GM21423 (cell line): Measurements from ENCODE around the gene EDA2R.

Source experiments
- ATAC-seq: cut with Tn5 transposase; IDR thresholded peaks from one replicate; pipeline ENCODE4 v1.9.1; 2021; ENCODE audit warnings: mild to moderate bottlenecking, moderate library complexity; ENCODE audit not compliant: unreplicated experiment

The EDA2R gene

GRCh38 chrX:66638591-66639500, at the start of gene EDA2R:
EDA2R (minus strand) TSS chrX:66639078; CDS start chrX:66616020, 23,058 bp downstream.
- peak; percentile 97 for ATAC-seq

- ATAC-seq: no peak
Measured at GRCh38 chrX:66684196-66684595, 45.3 kb upstream of the EDA2R start.

GRCh38 chrX:66680451-66680850, 41.6 kb upstream of the EDA2R start:
- no peak for ATAC-seq

GRCh38 chrX:66677430-66677829, 38.6 kb upstream of the EDA2R start:
- ATAC-seq: no peak

- ATAC-seq: no peak
Measured at GRCh38 chrX:66676990-66677389, 38.1 kb upstream of the EDA2R start.

GRCh38 chrX:66676413-66676812, 37.5 kb upstream of the EDA2R start:
- ATAC-seq: no peak

- no peak for ATAC-seq
Measured at GRCh38 chrX:66675541-66675940, 36.7 kb upstream of the EDA2R start.

GRCh38 chrX:66674506-66674905, 35.6 kb upstream of the EDA2R start:
- no peak for ATAC-seq

GRCh38 chrX:66672106-66672505, 33.2 kb upstream of the EDA2R start:
- ATAC-seq: no peak

- ATAC-seq: no peak
Measured at GRCh38 chrX:66654411-66654810, 15.5 kb upstream of the EDA2R start.

- no peak for ATAC-seq
Measured at GRCh38 chrX:66635360-66635759, 3.5 kb downstream of the EDA2R start.

- no peak for ATAC-seq
Measured at GRCh38 chrX:66634272-66634671, 4.6 kb downstream of the EDA2R start.

GRCh38 chrX:66633541-66633940, 5.3 kb downstream of the EDA2R start:
- no peak for ATAC-seq

- ATAC-seq: no peak
Measured at GRCh38 chrX:66632981-66633380, 5.9 kb downstream of the EDA2R start.

- no peak for ATAC-seq
Measured at GRCh38 chrX:66632473-66632872, 6.4 kb downstream of the EDA2R start.

GRCh38 chrX:66625525-66625924, 13.4 kb downstream of the EDA2R start:
- ATAC-seq: peak; percentile 79

GRCh38 chrX:66622209-66622608, 16.7 kb downstream of the EDA2R start:
- ATAC-seq: no peak

GRCh38 chrX:66616944-66617343, 21.9 kb downstream of the EDA2R start:
- no peak for ATAC-seq

GRCh38 chrX:66602381-66602938, 36.4 kb downstream of the EDA2R start:
- no peak for ATAC-seq

GRCh38 chrX:66601522-66601921, 37.4 kb downstream of the EDA2R start:
- no peak for ATAC-seq

- ATAC-seq: no peak
Measured at GRCh38 chrX:66579219-66579618, 59.7 kb downstream of the EDA2R start.

GRCh38 chrX:66553973-66554372, 84.9 kb downstream of the EDA2R start:
- no peak for ATAC-seq
